ENCODE data around the gene MKS1.

Gene MKS1

GRCh38 chr17:58166682-58167081 lies 52.4 kb downstream of the MKS1 start, which contains the start of gene OR4D2:
TSS of gene OR4D2 (plus strand) at chr17:58166982. CDS start at chr17:58169656, 2,674 bp downstream.
- no peaks in the 10 kb centered on the region for H4K20me1 ChIP-seq (ENCODE audit: insufficient read depth, low read length, poor library complexity, severe bottlenecking)
- no peaks in the 10 kb centered on the region for H3K9me3 ChIP-seq (ENCODE audit: insufficient read depth, low read depth, low read length)
- no peak within 1 kb of the TSS for H3K9ac ChIP-seq (ENCODE audit: low read depth, low read length, poor library complexity, severe bottlenecking)
- H2AFZ ChIP-seq (ENCODE audit: low read length): no peak within 1 kb of the TSS
- no peaks in the 10 kb centered on the region for H3K4me1 ChIP-seq (ENCODE audit: insufficient read depth, low read length, poor library complexity, severe bottlenecking)
- no peaks in the 10 kb centered on the region for H3K9me2 ChIP-seq (replicated peaks; ENCODE audit: low read depth, low read length)
- H3K4me2 ChIP-seq (ENCODE audit: low read depth, low read length, poor library complexity, severe bottlenecking): no peak within 1 kb of the TSS
- no peaks in the 10 kb centered on the region for H3K79me2 ChIP-seq (ENCODE audit: insufficient read depth, low read length)
- no peaks in the 10 kb centered on the region for H3K36me3 ChIP-seq (ENCODE audit: insufficient read depth, low read length)
- H3K4me3 ChIP-seq (ENCODE audit: low read length, poor library complexity, severe bottlenecking): no peak within 1 kb of the TSS
- H3F3A ChIP-seq (ENCODE audit: low read depth): no peaks in the 10 kb centered on the region
- TF ChIP-seq EZH2phosphoT487 (IDR thresholded peaks at IDR 0.05; ENCODE audit: borderline replicate concordance) (no peak), CTCF (conservative IDR thresholded peaks at IDR 0.05; ENCODE audit: low read length) (no peak)
- H3K27me3 ChIP-seq (ENCODE audit: insufficient read depth, low read length, poor library complexity, severe bottlenecking): no peaks in the 10 kb centered on the region

GRCh38 chr17:58165981-58166380 lies 53.1 kb downstream of the MKS1 start:
- no peaks in the 10 kb centered on the region for H3K36me3 ChIP-seq (ENCODE audit: insufficient read depth, low read length)
- no peaks in the 10 kb centered on the region for H3K27me3 ChIP-seq (ENCODE audit: insufficient read depth, low read length, poor library complexity, severe bottlenecking)
- H3K4me3 ChIP-seq (ENCODE audit: low read length, poor library complexity, severe bottlenecking): no peak overlapping the region
- H3K79me2 ChIP-seq (ENCODE audit: insufficient read depth, low read length): no peaks in the 10 kb centered on the region
- no peaks in the 10 kb centered on the region for H3F3A ChIP-seq (ENCODE audit: low read depth)
- no peaks in the 10 kb centered on the region for H3K9me2 ChIP-seq (replicated peaks; ENCODE audit: low read depth, low read length)
- no peaks in the 10 kb centered on the region for H4K20me1 ChIP-seq (ENCODE audit: insufficient read depth, low read length, poor library complexity, severe bottlenecking)
- H3K4me2 ChIP-seq (ENCODE audit: low read depth, low read length, poor library complexity, severe bottlenecking): no peak overlapping the region
- H3K9me3 ChIP-seq (ENCODE audit: insufficient read depth, low read depth, low read length): no peaks in the 10 kb centered on the region
- H3K9ac ChIP-seq (ENCODE audit: low read depth, low read length, poor library complexity, severe bottlenecking): no peak overlapping the region
- H3K4me1 ChIP-seq (ENCODE audit: insufficient read depth, low read length, poor library complexity, severe bottlenecking): no peaks in the 10 kb centered on the region
- H2AFZ ChIP-seq (ENCODE audit: low read length): no peak overlapping the region
- TF ChIP-seq CTCF (conservative IDR thresholded peaks at IDR 0.05; ENCODE audit: low read length) (no peak), EZH2phosphoT487 (IDR thresholded peaks at IDR 0.05; ENCODE audit: borderline replicate concordance) (no peak)

GRCh38 chr17:58161566-58161965 lies 57.5 kb downstream of the MKS1 start:
- TF ChIP-seq EZH2phosphoT487 (IDR thresholded peaks at IDR 0.05; ENCODE audit: borderline replicate concordance) (no peak), CTCF (conservative IDR thresholded peaks at IDR 0.05; ENCODE audit: low read length) (no peak)
- H3K4me1 ChIP-seq (ENCODE audit: insufficient read depth, low read length, poor library complexity, severe bottlenecking): no peaks in the 10 kb centered on the region
- no peaks in the 10 kb centered on the region for H3K27me3 ChIP-seq (ENCODE audit: insufficient read depth, low read length, poor library complexity, severe bottlenecking)
- H3K9ac ChIP-seq (ENCODE audit: low read depth, low read length, poor library complexity, severe bottlenecking): no peak overlapping the region
- H3F3A ChIP-seq (ENCODE audit: low read depth): no peaks in the 10 kb centered on the region
- no peaks in the 10 kb centered on the region for H3K79me2 ChIP-seq (ENCODE audit: insufficient read depth, low read length)
- H3K9me3 ChIP-seq (ENCODE audit: insufficient read depth, low read depth, low read length): no peaks in the 10 kb centered on the region
- H4K20me1 ChIP-seq (ENCODE audit: insufficient read depth, low read length, poor library complexity, severe bottlenecking): no peaks in the 10 kb centered on the region
- no peaks in the 10 kb centered on the region for H3K9me2 ChIP-seq (replicated peaks; ENCODE audit: low read depth, low read length)
- H3K4me2 ChIP-seq (ENCODE audit: low read depth, low read length, poor library complexity, severe bottlenecking): no peak overlapping the region
- no peak overlapping the region for H3K4me3 ChIP-seq (ENCODE audit: low read length, poor library complexity, severe bottlenecking)
- no peak overlapping the region for H2AFZ ChIP-seq (ENCODE audit: low read length)
- no peaks in the 10 kb centered on the region for H3K36me3 ChIP-seq (ENCODE audit: insufficient read depth, low read length)
